Kidney (tissue), 14 donors: Measurements from ENCODE around the gene CNTN4. TPM values are rescaled to one million over a fixed set of nuclear protein-coding genes. Genes with fewer than 3 reads are reported as not detected.

ENCODE experiments used
- DNase-seq, 5 donors: peaks; one replicate each; pipeline ENCODE4 v3.0.0-alpha.2; 2013 to 2020
- FAIRE-seq: peaks from 2 replicates; lab custom pipeline; 2012; peaks lifted over from hg19 to GRCh38; lab: Jason Lieb, UNC
- H3K27ac ChIP-seq, 2 donors: one replicate each; pipeline ENCODE4 v1.7.0; 2013; ENCODE audit warnings: low read depth in 2 of 2, low read length in 2 of 2, inconsistent platforms in 1 of 2
- H3K27me3 ChIP-seq: one replicate; pipeline ENCODE4 v1.7.1; 2013; ENCODE audit warnings: low read length, inconsistent platforms; ENCODE audit not compliant: control insufficient read depth, insufficient read depth
- H3K36me3 ChIP-seq, 3 donors: one replicate each; pipeline versions ENCODE4 v1.7.0 to v1.7.1; 2013; ENCODE audit warnings: low read length in 3 of 3, control low read depth in 1 of 3, inconsistent platforms in 1 of 3; ENCODE audit not compliant: insufficient read depth in 3 of 3, control insufficient read depth in 2 of 3
- H3K4me1 ChIP-seq, 3 donors: one replicate each; pipeline versions ENCODE4 v1.7.0 to v1.7.1; 2013; ENCODE audit warnings: low read length in 3 of 3, inconsistent platforms in 1 of 3, low read depth in 1 of 3; ENCODE audit not compliant: control insufficient read depth in 2 of 3, insufficient read depth in 2 of 3
- H3K4me3 ChIP-seq, 3 donors: one replicate each; pipeline versions ENCODE4 v1.7.0 to v1.8.1; 2013; ENCODE audit warnings: low read length in 3 of 3, control low read depth in 1 of 3, inconsistent platforms in 1 of 3
- H3K9ac ChIP-seq, 3 donors: one replicate each; pipeline versions ENCODE4 v1.7.0 to v1.7.1; 2013; ENCODE audit warnings: low read length in 3 of 3, control low read depth in 1 of 3, inconsistent platforms in 1 of 3
- H3K9me3 ChIP-seq, 3 donors: one replicate each; pipeline versions ENCODE4 v1.7.0 to v1.7.1; 2013; ENCODE audit warnings: low read length in 3 of 3, control low read depth in 1 of 3, inconsistent platforms in 1 of 3; ENCODE audit not compliant: control insufficient read depth in 2 of 3, insufficient read depth in 1 of 3
- CTCF ChIP-seq: IDR thresholded peaks from 3 replicates; pipeline ENCODE4 v1.5.1; 2012; ENCODE audit warnings: mild to moderate bottlenecking, moderate library complexity, borderline replicate concordance; ENCODE audit not compliant: insufficient read depth; ENCODE audit errors: extremely low read depth
- intact Hi-C: fragments of 100-400 bp; cut with DNase I; formaldehyde crosslinking; loops from one replicate; pipeline ENCODE4 v1.11.1; 2022
- polyA plus RNA-seq: library from polyadenylated mRNA; stranded (reverse); fragments of 350-450 nt; fragmentation: Illumina TruSeq; extraction: RNeasy Lipid Tissue Mini Kit (QIAGEN cat#74804); gene quantifications from one replicate; pipeline ENCODE4 v1.2.3, GENCODE V29; 2014; ENCODE audit warnings: low read depth, low replicate concordance; ENCODE audit not compliant: insufficient read depth
- total RNA-seq: library from RNA; stranded (reverse); fragmentation: NEBNext Ultra II Directional; extraction: Animal tissue kit (Norgen Biotek cat#: 25700); gene quantifications from one replicate; pipeline ENCODE4 v1.2.1, GENCODE V29; 2021
- donor health status: control.
- donor health status: control.
- donor health status: control.
- donor health status: control.
- donor health status: control.
- donor health status: DM: yes; HTN: yes; CAD: no.
- donor health status: Normal renal cell carcinoma (clear cell type).

The CNTN4 gene
- total and polyA plus RNA-seq, 2 donors from 2014 or later: 2.2 to 13.4 TPM

- Histone ChIP-seq H3K9me3 (no peaks in the 10 kb centered on the region), H3K36me3 (no peaks in the 10 kb centered on the region), H3K4me3 (no peak overlapping the region), H3K27me3 (no peaks in the 10 kb centered on the region), H3K4me1 (no peaks in the 10 kb centered on the region), H3K27ac (no peak overlapping the region), H3K9ac (no peak overlapping the region)
- TF ChIP-seq CTCF: no peak
- intact Hi-C loops: no loop called here
- no peak for FAIRE-seq
- no peak for DNase-seq
Measured at GRCh38 chr3:2468816-2469215, 370.1 kb downstream of the CNTN4 start.

GRCh38 chr3:2476996-2477395 lies 378.3 kb downstream of the CNTN4 start:
- DNase-seq (no peak), FAIRE-seq (no peak)
- H3K36me3 ChIP-seq: no peaks in the 10 kb centered on the region
- no peaks in the 10 kb centered on the region for H3K4me1 ChIP-seq
- H3K9ac ChIP-seq: no peak overlapping the region
- no peaks in the 10 kb centered on the region for H3K9me3 ChIP-seq
- H3K4me3 ChIP-seq: no peak overlapping the region
- no peaks in the 10 kb centered on the region for H3K27me3 ChIP-seq
- TF ChIP-seq CTCF: no peak
- no peak overlapping the region for H3K27ac ChIP-seq
- intact Hi-C loops: no loop called here

- DNase-seq: peak in 2 of 5 donors; percentile 40 to 48
- no peak for TF ChIP-seq CTCF
- intact Hi-C loops: no loop called here
Measured at GRCh38 chr3:2477620-2478019, 379.0 kb downstream of the CNTN4 start.

More at GRCh38 chr3:2477620-2478019, 379.0 kb downstream of the CNTN4 start:
- Histone ChIP-seq H3K27me3 (no peaks in the 10 kb centered on the region), H3K4me1 (no peaks in the 10 kb centered on the region), H3K4me3 (no peak overlapping the region), H3K9ac (no peak overlapping the region), H3K27ac (no peak overlapping the region), H3K9me3 (no peaks in the 10 kb centered on the region), H3K36me3 (no peaks in the 10 kb centered on the region)
- FAIRE-seq: no peak
